Natural killer cell (primary cell): ENCODE results near the gene MLC1. TPM values are rescaled to one million over a fixed set of nuclear protein-coding genes. Genes with fewer than 3 reads are reported as not detected.

ENCODE experiments used
- ATAC-seq, 3 donors: fragments of 150-1000 bp in 2 of 3; fragments of 200-7000 bp in 1 of 3; cut with Tn5 transposase; 1 replicate in 1 of 3; 2 replicates in 2 of 3; pipeline ENCODE4 v1.10.0; 2021; ENCODE audit warnings: mild to moderate bottlenecking in 2 of 3, moderate library complexity in 2 of 3
- DNase-seq, 2 donors: peaks; one replicate each; pipeline versions ENCODE4 v3.0.0 to v3.0.0-alpha.2; 2013 to 2021; ENCODE audit warnings: mixed read lengths in 1 of 2
- H3K27ac ChIP-seq: one replicate; pipeline ENCODE4 v1.5.1; 2013; ENCODE audit warnings: mild to moderate bottlenecking, low read length
- H3K27me3 ChIP-seq: one replicate; pipeline ENCODE4 v1.6.1; 2013; ENCODE audit warnings: low read length; ENCODE audit not compliant: control insufficient read depth, insufficient read depth
- H3K36me3 ChIP-seq: one replicate; pipeline ENCODE4 v1.6.1; 2013; ENCODE audit warnings: low read length; ENCODE audit not compliant: control insufficient read depth, insufficient read depth
- H3K4me1 ChIP-seq: one replicate; pipeline ENCODE4 v1.6.1; 2013; ENCODE audit warnings: low read length; ENCODE audit not compliant: control insufficient read depth, insufficient read depth
- H3K4me3 ChIP-seq: one replicate; pipeline ENCODE4 v1.5.1; 2013; ENCODE audit warnings: low read length
- H3K9me3 ChIP-seq: one replicate; pipeline ENCODE4 v1.6.1; 2013; ENCODE audit warnings: low read length; ENCODE audit not compliant: control insufficient read depth, insufficient read depth
- H3K27ac Mint-ChIP-seq, 2 donors: one replicate each; pipeline ENCODE4 v1.8.0; 2022; ENCODE audit warnings: mild to moderate bottlenecking in 2 of 2, mixed read lengths in 2 of 2, moderate library complexity in 1 of 2
- H3K27me3 Mint-ChIP-seq, 2 donors: one replicate each; pipeline ENCODE4 v1.8.0; 2022; ENCODE audit warnings: low read depth in 2 of 2, mixed read lengths in 2 of 2
- H3K36me3 Mint-ChIP-seq: one replicate; pipeline ENCODE4 v1.8.0; 2022; ENCODE audit warnings: mixed read lengths
- H3K4me1 Mint-ChIP-seq, 2 donors: one replicate each; pipeline ENCODE4 v1.8.0; 2022; ENCODE audit warnings: mixed read lengths in 2 of 2
- H3K4me3 Mint-ChIP-seq: one replicate; pipeline ENCODE4 v1.8.0; 2022; ENCODE audit warnings: mild to moderate bottlenecking, moderate library complexity, mixed read lengths
- H3K9me3 Mint-ChIP-seq, 2 donors: one replicate each; pipeline ENCODE4 v1.8.0; 2022; ENCODE audit warnings: mixed read lengths in 2 of 2
- CTCF ChIP-seq: fragments of 200-600 bp; IDR thresholded peaks from one replicate; pipeline ENCODE4 v1.8.0; 2022; ENCODE audit warnings: antibody characterized with exemption
- WGBS: methylation state at CpG from one replicate; pipeline ENCODE4 v1.1.7; 2013; ENCODE audit warnings: missing lambda C conversion rate; ENCODE audit not compliant: insufficient coverage; 5-methylcytosine and 5-hydroxymethylcytosine counted together
- intact Hi-C: fragments of 100-400 bp; cut with micrococcal nuclease; formaldehyde crosslinking; loops from one replicate; pipeline ENCODE4 v1.14.2; 2022
- total RNA-seq, 4 donors: library from RNA; stranded (reverse); fragments of 120-200 nt in 1 of 4; gene quantifications; one replicate each; pipeline versions ENCODE4 v1.2.3 to v1.2.4, GENCODE V29; 2013 to 2022

Gene MLC1
- total RNA-seq, 3 donors from 2014 or later (not counting 1 experiment from before 2014, with no cell fraction given): 67.7 to 96.1 (median 73.7) TPM

GRCh38 chr22:50121202-50121740, 36.0 kb upstream of the MLC1 start:
- no peak for DNase-seq
- H3K4me3 Mint-ChIP-seq: no peak overlapping the region
- peaks cover 8% of the 10 kb centered on the region for H3K9me3 ChIP-seq
- no peaks in the 10 kb centered on the region for H3K4me1 ChIP-seq
- intact Hi-C loops: no loop called here
- no peak for TF ChIP-seq CTCF
- no peaks in the 10 kb centered on the region for H3K36me3 ChIP-seq
- peaks cover 11% of the 10 kb centered on the region for H3K36me3 Mint-ChIP-seq
- H3K27ac ChIP-seq: no peak overlapping the region
- H3K27me3 Mint-ChIP-seq: peaks cover 0 to 2% of the 10 kb centered on the region in 2 donors
- H3K9me3 Mint-ChIP-seq: peaks cover 3 to 9% of the 10 kb centered on the region in 2 donors
- H3K27ac Mint-ChIP-seq: no peak overlapping the region
- ATAC-seq: no peak
- no peak overlapping the region for H3K4me3 ChIP-seq
- H3K4me1 Mint-ChIP-seq: no peaks in the 10 kb centered on the region
- no peaks in the 10 kb centered on the region for H3K27me3 ChIP-seq
- WGBS: 83% methylated on average over 11 of the region's 11 CpGs

GRCh38 chr22:50119768-50120251, 34.6 kb upstream of the MLC1 start:
- no peak for ATAC-seq
- no peak overlapping the region for H3K4me3 Mint-ChIP-seq
- 78% methylated on average over 6 of the region's 6 CpGs for WGBS
- peaks cover 0 to 2% of the 10 kb centered on the region in 2 donors for H3K27me3 Mint-ChIP-seq
- peaks cover 11% of the 10 kb centered on the region for H3K36me3 Mint-ChIP-seq
- H3K9me3 ChIP-seq: peaks cover 8% of the 10 kb centered on the region
- TF ChIP-seq CTCF: no peak
- no peaks in the 10 kb centered on the region for H3K36me3 ChIP-seq
- H3K27ac Mint-ChIP-seq: no peak overlapping the region
- intact Hi-C loops: no loop called here
- no peak for DNase-seq
- peaks cover 3 to 9% of the 10 kb centered on the region in 2 donors for H3K9me3 Mint-ChIP-seq
- no peaks in the 10 kb centered on the region for H3K4me1 Mint-ChIP-seq
- H3K4me3 ChIP-seq: no peak overlapping the region
- H3K27me3 ChIP-seq: no peaks in the 10 kb centered on the region
- no peaks in the 10 kb centered on the region for H3K4me1 ChIP-seq
- no peak overlapping the region for H3K27ac ChIP-seq

GRCh38 chr22:50119169-50119767, 34.0 kb upstream of the MLC1 start:
- H3K4me3 ChIP-seq: no peak overlapping the region
- DNase-seq: no peak
- TF ChIP-seq CTCF: no peak
- H3K27me3 ChIP-seq: no peaks in the 10 kb centered on the region
- no peaks in the 10 kb centered on the region for H3K4me1 ChIP-seq
- no peak for ATAC-seq
- Mint-ChIP-seq H3K9me3 (peaks cover 3 to 7% of the 10 kb centered on the region in 2 donors), H3K36me3 (peaks cover 10% of the 10 kb centered on the region), H3K27ac (no peak overlapping the region), H3K4me1 (no peaks in the 10 kb centered on the region), H3K27me3 (peaks cover 0 to 2% of the 10 kb centered on the region in 2 donors), H3K4me3 (no peak overlapping the region)
- WGBS: 88% methylated on average over 14 of the region's 14 CpGs
- H3K9me3 ChIP-seq: peaks cover 8% of the 10 kb centered on the region
- intact Hi-C loops: no loop called here
- no peaks in the 10 kb centered on the region for H3K36me3 ChIP-seq
- H3K27ac ChIP-seq: no peak overlapping the region
